Upper lobe of left lung (tissue), 6 donors: ENCODE data around the gene TMEM236. TPM values are rescaled to one million over a fixed set of nuclear protein-coding genes. Genes with fewer than 3 reads are reported as not detected.

Source experiments
- ATAC-seq, 2 donors: fragments of 200-7000 bp; cut with Tn5 transposase; one replicate each; pipeline ENCODE4 v1.9.1; 2022; ENCODE audit warnings: mild to moderate bottlenecking in 2 of 2, moderate library complexity in 2 of 2; ENCODE audit not compliant: low FRiP score in 2 of 2
- DNase-seq, 2 donors: peaks; one replicate each; pipeline ENCODE4 v3.0.0-alpha.2; 2019 to 2020
- H3K27ac ChIP-seq, 4 donors: fragments of 200-600 bp; sonication (generic); one replicate each; pipeline ENCODE4 v1.5.1; 2016 to 2019
- H3K27me3 ChIP-seq, 4 donors: fragments of 200-600 bp; sonication (generic); one replicate each; pipeline ENCODE4 v1.5.1; 2017 to 2019
- H3K36me3 ChIP-seq, 4 donors: fragments of 200-600 bp; sonication (generic); one replicate each; pipeline ENCODE4 v1.5.1; 2016 to 2019
- H3K4me1 ChIP-seq, 4 donors: fragments of 200-600 bp; sonication (generic); one replicate each; pipeline ENCODE4 v1.5.1; 2018 to 2019
- H3K4me3 ChIP-seq, 4 donors: fragments of 200-600 bp; sonication (generic); one replicate each; pipeline ENCODE4 v1.5.1; 2017 to 2019; ENCODE audit warnings: mild to moderate bottlenecking in 2 of 4, moderate library complexity in 1 of 4
- H3K9me3 ChIP-seq, 4 donors: fragments of 200-600 bp; sonication (generic); one replicate each; pipeline ENCODE4 v1.5.1; 2018 to 2019
- CTCF ChIP-seq, 6 experiments: fragments of 450-650 bp in 4 of 6; fragments of 200-600 bp in 2 of 6; sonication (generic) in 2 of 6; IDR thresholded peaks; one replicate each; pipeline ENCODE4 v1.5.1; 2016 to 2019; ENCODE audit warnings: antibody characterized with exemption in 6 of 6
- EP300 ChIP-seq, 4 donors: sonication (generic); formaldehyde crosslinking; IDR thresholded peaks; one replicate each; pipeline ENCODE4 v1.5.1; 2017; ENCODE audit warnings: antibody characterized with exemption in 4 of 4, control low read depth in 2 of 4
- POLR2A ChIP-seq, 4 donors: fragments of 450-650 bp; IDR thresholded peaks; one replicate each; pipeline ENCODE4 v1.5.1; 2016 to 2017; ENCODE audit warnings: antibody characterized with exemption in 4 of 4, mild to moderate bottlenecking in 2 of 4
- POLR2AphosphoS5 ChIP-seq, 2 donors: sonication (generic); formaldehyde crosslinking; IDR thresholded peaks; one replicate each; pipeline ENCODE4 v1.5.1; 2017; ENCODE audit warnings: antibody characterized with exemption in 2 of 2
- WGBS, 2 donors: methylation state at CpG; one replicate each; pipeline ENCODE4 v1.1.5; 2017 to 2018; 5-methylcytosine and 5-hydroxymethylcytosine counted together
- small RNA-seq, 4 donors: library from RNA; depleted of rRNA; stranded (forward); fragments of <200 nt; gene quantifications; one replicate each; pipeline ENCODE3, GENCODE V24; 2016
- total RNA-seq, 6 donors: library from RNA; depleted of rRNA in 4 of 6; stranded (reverse); fragments of >200 nt in 4 of 6; gene quantifications; one replicate each; pipeline versions ENCODE4 v1.1.0 to v1.2.1, GENCODE V29; 2016 to 2021
- donor health status: DM: no; HTN: no; CAD: no; lungs with moderate emphysema.
- donor health status: DM: no; HTN: yes; CAD: no; lungs with severe emphysema.

TMEM236 gene
- total RNA-seq, 6 donors from 2014 or later, result 0.55 to 4.6 (median 1.6) TPM

GRCh38 chr10:17848646-17849045, 96.6 kb downstream of the TMEM236 start:
- H3K4me3 ChIP-seq, result no peak overlapping the region
- no peaks in the 10 kb centered on the region for H3K36me3 ChIP-seq
- no peaks in the 10 kb centered on the region for H3K9me3 ChIP-seq
- 82 to 86% methylated on average over 3 to 5 of the region's 5 CpGs for WGBS, 2 donors
- DNase-seq (no peak), ATAC-seq (no peak)
- H3K27me3 ChIP-seq, result no peaks in the 10 kb centered on the region
- H3K4me1 ChIP-seq, result peaks cover 0 to 3% (median 0%) of the 10 kb centered on the region in 4 donors
- no peak for TF ChIP-seq CTCF (IDR thresholded peaks at IDR 0.05)
- no peak for TF ChIP-seq EP300 (IDR thresholded peaks at IDR 0.05)
- TF ChIP-seq POLR2AphosphoS5 (IDR thresholded peaks at IDR 0.05), result no peak
- TF ChIP-seq POLR2A (IDR thresholded peaks at IDR 0.05), result no peak
- H3K27ac ChIP-seq, result no peak overlapping the region

Small RNAs within 50 kb of the gene (small RNA-seq; reads per million reads assigned to genes)
- 4.5 to 19.3 (median 12.0) reads per million in 4 donors for gene MIR511

Other genes starting within 250 kb of the TMEM236 start
- 10 to 100 TPM; 16.4 to 32.4 (median 25.8) TPM for gene HACD1, start 134.8 kb upstream of the TMEM236 start, total RNA-seq
- gene STAM, start 108.0 kb upstream of the TMEM236 start, total RNA-seq, result 10 to 100 TPM; 18.9 to 85.1 (median 31.2) TPM
- 100 to 1,000 TPM in 3 of 6 donors, 10 to 100 TPM in 3; 77.4 to 493 (median 121) TPM for gene MRC1, start 57.1 kb downstream of the TMEM236 start, total RNA-seq
- gene SLC39A12, start 199.7 kb downstream of the TMEM236 start, total RNA-seq, result 1 to 10 TPM in 2 of 6 donors, under 1 TPM in 2, not detected in 2; 0.17 to 2.1 (median 1.1) TPM